Stromal cell of bone marrow (primary cell): Measurements from ENCODE around the gene TTC39C.

Source experiments
- DNase-seq: peaks from one replicate; pipeline ENCODE4 v3.0.0-alpha.2; 2012; ENCODE audit warnings: low read depth

Gene TTC39C

GRCh38 chr18:24089076-24089475 lies 74.5 kb downstream of the TTC39C start:
- DNase-seq, result no peak

GRCh38 chr18:24089515-24090337 lies 75.2 kb downstream of the TTC39C start:
- no peak for DNase-seq

DNA sequence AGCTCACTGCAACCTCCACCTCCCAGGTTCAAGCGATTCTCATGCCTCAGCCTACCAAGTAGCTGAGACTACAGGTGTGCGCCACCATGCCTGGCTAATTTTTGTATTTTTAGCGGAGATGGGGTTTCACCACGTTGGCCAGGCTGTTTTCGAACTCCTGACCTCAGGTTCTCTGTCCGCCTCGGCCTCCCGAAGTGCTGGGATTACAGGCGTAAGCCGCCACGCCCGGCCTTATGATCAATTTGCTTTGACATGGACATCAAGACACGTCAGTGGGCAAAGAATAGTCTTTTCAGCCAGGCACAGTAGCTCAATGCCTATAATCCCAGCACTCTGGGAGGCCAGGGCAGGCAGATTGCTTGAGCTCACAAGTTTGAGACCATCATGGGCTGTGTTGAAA lies 76.3 kb downstream of the TTC39C start:
- no peak for DNase-seq

GRCh38 chr18:24094561-24094960 lies 80.0 kb downstream of the TTC39C start:
- DNase-seq, result no peak

DNA sequence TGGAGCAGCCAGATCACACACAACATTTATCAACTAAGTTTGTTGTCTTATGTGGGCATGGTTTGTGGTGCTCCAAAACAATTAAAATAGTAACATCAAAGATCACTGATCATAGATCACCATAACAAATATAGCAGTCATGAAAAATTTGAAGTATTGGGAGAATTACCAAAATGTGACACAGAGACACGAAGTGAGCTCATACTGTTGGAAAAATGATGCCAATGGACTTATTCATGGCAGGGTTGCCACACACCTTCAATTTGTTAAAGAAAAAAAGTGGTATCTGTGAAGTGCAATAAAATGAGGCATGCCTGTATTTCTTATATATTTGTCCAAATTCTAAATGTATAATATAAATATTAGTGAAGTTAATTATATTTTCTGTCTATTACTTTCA lies 81.4 kb downstream of the TTC39C start:
- DNase-seq, result no peak

DNA sequence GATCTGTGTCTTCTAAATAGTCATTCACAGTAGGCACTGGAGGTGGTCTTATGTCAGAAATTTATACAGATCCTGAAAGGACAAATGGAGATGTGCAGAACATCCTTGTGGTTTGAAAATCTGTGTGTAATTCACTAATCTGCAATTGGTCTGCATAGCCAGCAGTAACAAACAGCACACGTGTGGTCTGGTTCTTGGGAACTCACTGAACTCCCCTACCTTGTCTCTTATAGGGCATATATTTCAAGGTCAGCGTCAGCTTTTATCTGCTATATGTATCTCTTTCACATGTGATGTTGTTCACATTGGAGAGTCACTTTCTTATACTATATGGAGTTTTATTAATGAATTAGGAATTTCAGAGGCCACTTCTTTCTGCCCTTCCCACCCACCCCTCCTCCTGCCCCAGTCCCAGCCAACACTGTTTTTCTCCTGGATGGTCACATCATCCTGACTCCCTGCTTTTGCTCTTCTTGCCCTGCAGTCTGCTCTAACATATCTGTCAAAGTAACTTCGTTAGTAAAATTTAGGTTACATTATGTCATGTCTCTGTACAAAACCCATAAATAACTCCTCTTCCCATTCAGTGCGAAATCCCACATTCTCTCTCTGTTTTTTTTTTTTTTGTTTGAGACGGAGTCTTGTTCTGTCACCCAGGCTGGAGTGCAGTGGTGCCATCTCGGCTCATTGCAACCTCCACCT lies 88.9 kb downstream of the TTC39C start:
- DNase-seq, result no peak

- DNase-seq, result no peak
Measured at GRCh38 chr18:24104486-24104885, 89.9 kb downstream of the TTC39C start.

- DNase-seq, result no peak
Measured at GRCh38 chr18:24108641-24109040, 94.1 kb downstream of the TTC39C start.

GRCh38 chr18:24111936-24112335 lies 97.4 kb downstream of the TTC39C start:
- no peak for DNase-seq

- no peak for DNase-seq
Measured at GRCh38 chr18:24112464-24112863, 97.9 kb downstream of the TTC39C start.

- peak; percentile 24 for DNase-seq
Measured at GRCh38 chr18:24112874-24113615, 98.5 kb downstream of the TTC39C start.

DNA sequence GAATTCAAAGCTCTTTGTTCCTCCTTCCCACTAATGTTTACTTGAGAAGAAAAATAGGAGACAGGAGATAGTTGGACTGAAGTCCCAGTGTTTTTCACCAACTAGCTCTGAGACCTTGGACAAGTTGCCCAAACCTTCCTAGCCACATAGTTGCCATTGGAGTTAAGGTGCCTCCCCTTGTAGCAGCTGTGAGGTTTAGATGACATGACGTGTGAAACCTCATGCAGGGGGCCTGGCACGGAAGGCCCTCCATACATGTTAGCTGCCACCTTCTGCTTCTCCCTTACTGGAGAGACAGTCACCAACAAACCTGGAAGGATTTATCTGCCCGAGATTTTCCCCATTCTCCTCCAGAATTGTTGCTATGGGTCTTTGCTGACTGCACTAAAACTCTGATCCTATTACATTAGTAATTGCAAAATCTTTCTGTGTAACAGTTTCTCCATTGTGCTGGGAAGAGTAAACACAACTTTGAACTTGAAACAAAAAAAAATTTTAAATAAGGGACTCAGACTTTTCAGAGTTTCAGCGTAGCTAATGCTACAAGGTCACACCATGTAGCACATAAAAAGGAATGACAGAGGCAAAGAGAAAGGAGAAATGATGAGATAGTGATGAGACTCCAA lies 100.5 kb downstream of the TTC39C start:
- DNase-seq, result no peak

- no peak for DNase-seq
Measured at GRCh38 chr18:24115628-24116027, 101.1 kb downstream of the TTC39C start.

- DNase-seq, result peak; percentile 44
Measured at GRCh38 chr18:24118750-24119577, 104.4 kb downstream of the TTC39C start.

DNA sequence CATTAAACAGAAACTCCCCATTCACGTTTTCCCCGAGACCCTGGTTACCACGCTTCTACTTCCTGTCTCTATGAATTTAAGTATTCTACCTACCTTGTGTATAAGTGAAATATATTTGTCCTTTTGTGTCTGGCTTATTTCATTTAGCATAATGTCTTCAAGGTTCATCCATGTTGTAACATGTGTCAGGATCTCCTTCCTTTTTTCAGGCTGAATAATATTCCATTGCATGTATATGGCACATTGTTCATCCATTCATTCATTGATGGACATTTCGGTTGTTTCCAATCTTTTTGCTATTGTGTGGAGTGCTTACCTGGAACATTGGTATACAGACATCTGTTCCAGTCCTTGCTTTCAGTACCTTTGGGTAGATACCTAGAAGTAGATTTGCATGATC lies 106.1 kb downstream of the TTC39C start:
- no peak for DNase-seq

GRCh38 chr18:24121625-24122024 lies 107.1 kb downstream of the TTC39C start:
- no peak for DNase-seq

DNA sequence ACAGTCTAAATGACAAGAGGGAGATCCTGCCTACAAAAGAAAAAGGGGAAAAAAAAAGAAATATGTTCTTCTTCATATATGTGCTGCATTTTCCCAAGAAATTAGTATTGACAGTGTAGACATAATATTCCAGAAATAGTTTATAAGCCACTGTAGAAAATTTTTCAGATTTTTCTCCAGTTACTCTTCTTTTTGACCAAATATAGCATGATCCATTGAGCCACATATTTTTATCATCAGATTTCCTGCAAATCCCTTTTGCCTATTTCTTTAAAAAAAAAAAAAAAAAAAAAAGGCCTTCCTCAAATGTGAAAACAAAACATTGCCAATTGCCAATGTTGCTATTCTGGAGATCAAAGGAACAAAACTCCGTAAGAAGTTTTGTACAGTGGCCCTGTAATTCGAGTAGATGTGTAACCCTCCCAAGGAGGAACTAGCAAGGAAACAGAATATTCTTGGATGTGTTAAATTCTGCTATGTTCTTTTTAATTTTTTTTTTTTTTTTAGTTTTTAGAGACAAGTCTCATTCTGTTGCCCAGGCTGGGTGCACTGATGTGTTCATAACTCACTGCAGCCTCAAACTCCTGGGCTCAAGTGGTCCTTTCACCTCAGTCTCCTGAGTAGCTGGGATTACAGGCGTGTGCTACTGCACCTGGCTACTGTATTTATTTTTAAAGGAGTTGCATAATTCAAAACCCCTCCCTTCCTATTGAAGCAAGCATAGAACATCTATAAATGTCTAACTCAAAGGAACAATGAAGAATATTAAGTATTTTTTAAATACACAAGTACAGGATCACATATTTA lies 111.8 kb downstream of the TTC39C start:
- no peak for DNase-seq

DNA sequence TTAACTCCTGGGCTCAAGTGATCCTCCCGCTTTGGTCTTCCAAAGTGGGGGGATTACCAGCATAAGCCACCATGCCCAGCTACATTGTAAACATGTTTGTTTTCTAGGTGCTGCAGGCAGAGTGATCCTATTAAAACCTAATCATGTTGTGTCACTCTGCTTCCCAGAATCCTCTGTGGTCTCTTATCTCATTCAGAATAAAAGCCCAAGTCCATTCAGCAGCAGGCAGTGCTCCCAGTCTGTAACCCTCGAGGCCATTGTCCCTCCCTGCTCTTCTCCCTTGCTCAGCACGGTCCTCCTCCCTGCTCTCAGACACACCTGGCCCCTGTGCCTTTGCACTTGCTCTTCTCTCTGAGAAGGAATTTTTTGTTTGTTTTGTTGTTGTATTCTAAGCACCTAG lies 113.2 kb downstream of the TTC39C start:
- no peak for DNase-seq

DNA sequence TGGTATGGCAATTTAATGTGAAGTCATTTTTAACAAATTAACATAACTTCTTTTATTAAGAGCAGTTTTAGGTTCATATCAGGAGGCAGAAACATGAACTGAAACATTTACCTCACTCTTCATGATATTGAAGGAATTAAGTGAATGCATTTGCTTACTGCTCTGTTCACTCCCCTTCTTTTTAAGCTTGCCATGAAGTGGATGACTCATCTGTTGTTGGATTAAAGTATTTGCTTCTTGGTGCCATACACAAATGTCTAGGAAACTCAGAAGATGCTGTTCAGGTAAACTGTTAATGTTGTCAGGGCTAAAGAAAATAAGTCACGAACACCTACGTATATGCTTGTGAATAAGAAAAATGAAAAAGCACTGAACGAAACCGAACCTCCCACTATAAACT lies 114.1 kb downstream of the TTC39C start:
- no peak for DNase-seq

GRCh38 chr18:24130494-24130893 lies 115.9 kb downstream of the TTC39C start:
- DNase-seq, result no peak

DNA sequence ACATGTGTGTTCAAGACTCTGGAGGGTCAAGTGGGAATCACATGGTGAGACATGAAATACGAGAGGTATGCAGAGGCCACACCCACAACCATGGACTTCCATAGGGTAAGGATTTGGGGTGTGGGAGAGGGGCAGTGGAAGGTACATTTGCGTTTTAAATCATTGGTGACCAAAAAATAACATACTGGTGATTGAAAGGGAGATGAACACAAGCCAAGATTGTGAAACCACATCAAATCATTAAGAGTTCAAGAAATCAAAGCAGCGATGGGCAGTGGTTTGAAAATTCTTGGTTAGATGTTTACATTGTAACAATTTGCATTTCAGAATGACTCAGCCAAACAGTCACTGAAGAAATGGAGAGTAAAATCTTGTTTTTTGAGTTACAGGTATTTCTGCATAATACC lies 122.4 kb downstream of the TTC39C start:
- no peak for DNase-seq
